ENCODE data around the gene EPB41L2.

DNA sequence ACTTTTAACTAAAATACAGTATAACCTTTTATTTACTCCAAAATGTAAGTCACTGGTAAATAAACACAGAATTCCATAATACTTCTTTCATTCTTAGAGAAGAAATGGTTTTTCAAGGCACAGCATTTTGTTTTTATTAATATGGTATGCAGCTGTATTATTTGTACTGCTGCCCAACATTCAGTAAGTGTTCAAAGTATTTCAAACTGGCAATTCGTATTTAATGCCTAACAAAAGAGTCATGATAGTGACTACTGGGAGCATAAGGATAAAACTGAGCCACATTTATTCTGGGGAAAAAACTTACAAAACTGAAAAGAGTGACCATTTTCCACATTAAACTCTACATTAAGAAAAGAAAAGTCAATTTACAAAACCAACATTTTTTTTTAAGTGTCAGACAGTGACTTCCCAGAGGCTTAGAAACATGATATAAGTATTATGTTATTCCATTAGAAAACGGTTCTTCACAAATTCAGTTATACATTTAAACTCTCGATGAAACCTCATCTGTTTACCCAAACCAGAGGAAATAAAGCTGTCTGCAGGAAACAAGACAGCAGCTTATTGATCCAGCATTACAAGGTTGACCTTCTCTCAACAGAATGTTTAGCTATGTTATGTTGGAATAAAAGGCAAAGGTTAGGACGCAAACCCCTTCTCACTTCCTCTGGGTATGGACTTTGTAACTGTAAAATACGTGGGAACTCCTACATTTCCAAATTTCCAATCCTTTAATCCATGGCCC, 24.3 kb downstream of the EPB41L2 start:
- TF ChIP-seq POLR2AphosphoS5 (IDR thresholded peaks at IDR 0.05; ENCODE audit: borderline replicate concordance, low read depth, low read length) (no peak), EZH2 (IDR thresholded peaks at IDR 0.05) (no peak)

Data from SK-N-MC (cell line).